Endodermal cell (in vitro differentiated cells): ENCODE data around the gene CORO2A. TPM values are rescaled to one million over a fixed set of nuclear protein-coding genes. Genes with fewer than 3 reads are reported as not detected.
"Not testable (repeated sequence)": the region's sequence is repeated elsewhere in the genome, so short reads cannot be mapped to it uniquely, and the experiment has no call there.

ENCODE experiments used
- DNase-seq: peaks from one replicate; pipeline ENCODE4 v3.0.0-alpha.2; 2017
- H3K27ac ChIP-seq: 2 replicates; pipeline ENCODE4 v1.5.1; 2013; ENCODE audit warnings: mild to moderate bottlenecking, low read depth, low read length, moderate library complexity
- H3K27me3 ChIP-seq: 2 replicates; pipeline ENCODE4 v1.6.1; 2013; ENCODE audit warnings: mild to moderate bottlenecking, low read length, moderate library complexity; ENCODE audit not compliant: insufficient read depth, control insufficient read depth, poor library complexity, severe bottlenecking
- H3K36me3 ChIP-seq: 2 replicates; pipeline ENCODE4 v1.7.0; 2013; ENCODE audit warnings: mild to moderate bottlenecking, low read length, moderate library complexity; ENCODE audit not compliant: control insufficient read depth, insufficient read depth
- H3K4me1 ChIP-seq: one replicate; pipeline ENCODE4 v1.7.0; 2013; ENCODE audit warnings: low read length; ENCODE audit not compliant: control insufficient read depth, insufficient read depth
- H3K4me3 ChIP-seq: 2 replicates; pipeline ENCODE4 v1.5.1; 2013; ENCODE audit warnings: mild to moderate bottlenecking, low read length, moderate library complexity
- H3K9ac ChIP-seq: 2 replicates; pipeline ENCODE4 v1.6.1; 2013; ENCODE audit warnings: mild to moderate bottlenecking, low read length, moderate library complexity; ENCODE audit not compliant: poor library complexity, severe bottlenecking; ENCODE audit errors: extremely low read depth
- H3K9me3 ChIP-seq: 2 replicates; pipeline ENCODE4 v1.6.1; 2013; ENCODE audit warnings: mild to moderate bottlenecking, low read length, moderate library complexity; ENCODE audit not compliant: control insufficient read depth
- H3K27ac Mint-ChIP-seq: 2 replicates; pipeline ENCODE4 v1.8.0; 2020; ENCODE audit warnings: mixed read lengths
- H3K27me3 Mint-ChIP-seq: 2 replicates; pipeline ENCODE4 v1.8.0; 2021; ENCODE audit warnings: mild to moderate bottlenecking, mixed read lengths; ENCODE audit not compliant: insufficient read depth
- H3K36me3 Mint-ChIP-seq: 2 replicates; pipeline ENCODE4 v1.8.0; 2020; ENCODE audit warnings: low read depth, mixed read lengths
- H3K4me1 Mint-ChIP-seq: 2 replicates; pipeline ENCODE4 v1.8.0; 2020; ENCODE audit warnings: mixed read lengths
- H3K4me3 Mint-ChIP-seq: 2 replicates; pipeline ENCODE4 v1.8.0; 2020; ENCODE audit warnings: mild to moderate bottlenecking, moderate library complexity, mixed read lengths
- H3K9me3 Mint-ChIP-seq: 2 replicates; pipeline ENCODE4 v1.8.0; 2020; ENCODE audit warnings: mild to moderate bottlenecking, mixed read lengths
- WGBS, 2 experiments: methylation state at CpG; one replicate each; pipeline versions ENCODE4 v1.1.5 to v1.1.7; 2013; ENCODE audit warnings: missing lambda C conversion rate in 2 of 2, mixed read lengths in 1 of 2; ENCODE audit not compliant: insufficient coverage in 1 of 2, insufficient read length in 1 of 2; 5-methylcytosine and 5-hydroxymethylcytosine counted together
- total RNA-seq, 2 donors: library from RNA; stranded (reverse); fragmentation: NEBNext Ultra II Directional in 1 of 2; extraction: Animal tissue kit (Norgen Biotek cat#: 25700) in 1 of 2; gene quantifications; 2 replicates in 1 of 2; 3 replicates in 1 of 2; pipeline ENCODE4 v1.2.1, GENCODE V29; 2021
- TF ChIP-seq, protein P1 (sequence below): fragments of 200-600 bp; sonication (generic); conservative IDR thresholded peaks from 2 replicates; pipeline ENCODE4 v1.5.0; 2021; ENCODE audit warnings: antibody characterized with exemption, mild to moderate bottlenecking

Gene CORO2A
- total RNA-seq, 2 donors from 2014 or later = 21.0 to 22.8 TPM

DNA sequence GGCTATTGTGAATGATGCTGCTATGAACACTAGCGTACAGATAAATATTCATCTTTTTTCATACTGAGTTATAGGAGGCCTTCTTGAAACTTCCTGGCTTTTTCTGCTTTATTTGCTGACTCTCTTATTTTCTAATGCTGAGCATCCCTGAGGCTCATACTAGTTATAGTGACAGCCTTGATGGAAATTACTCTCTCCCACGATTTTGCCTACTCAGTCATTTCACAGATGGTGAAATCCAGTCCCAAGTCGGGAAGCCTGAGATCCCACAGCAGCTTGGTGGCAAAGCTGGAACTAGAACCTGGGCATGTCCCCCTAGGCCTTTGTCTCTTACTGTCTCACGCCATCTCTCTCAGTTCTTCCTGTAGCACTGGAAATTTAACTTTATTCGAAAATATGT is 113.5 kb downstream of the CORO2A start:
- 83 to 90% methylated on average over 3 to 4 of the region's 5 CpGs for WGBS, 2 experiments
- Histone ChIP-seq H3K27me3 (no peaks in the 10 kb centered on the region), H3K9ac (no peak overlapping the region), H3K9me3 (no peaks in the 10 kb centered on the region), H3K4me1 (no peaks in the 10 kb centered on the region), H3K4me3 (no peak overlapping the region), H3K36me3 (peaks cover 56% of the 10 kb centered on the region), H3K27ac (no peak overlapping the region)
- no peaks in the 10 kb centered on the region for H3K9me3 Mint-ChIP-seq
- H3K4me1 Mint-ChIP-seq = peaks cover 3% of the 10 kb centered on the region
- TF ChIP-seq, protein P1, sequence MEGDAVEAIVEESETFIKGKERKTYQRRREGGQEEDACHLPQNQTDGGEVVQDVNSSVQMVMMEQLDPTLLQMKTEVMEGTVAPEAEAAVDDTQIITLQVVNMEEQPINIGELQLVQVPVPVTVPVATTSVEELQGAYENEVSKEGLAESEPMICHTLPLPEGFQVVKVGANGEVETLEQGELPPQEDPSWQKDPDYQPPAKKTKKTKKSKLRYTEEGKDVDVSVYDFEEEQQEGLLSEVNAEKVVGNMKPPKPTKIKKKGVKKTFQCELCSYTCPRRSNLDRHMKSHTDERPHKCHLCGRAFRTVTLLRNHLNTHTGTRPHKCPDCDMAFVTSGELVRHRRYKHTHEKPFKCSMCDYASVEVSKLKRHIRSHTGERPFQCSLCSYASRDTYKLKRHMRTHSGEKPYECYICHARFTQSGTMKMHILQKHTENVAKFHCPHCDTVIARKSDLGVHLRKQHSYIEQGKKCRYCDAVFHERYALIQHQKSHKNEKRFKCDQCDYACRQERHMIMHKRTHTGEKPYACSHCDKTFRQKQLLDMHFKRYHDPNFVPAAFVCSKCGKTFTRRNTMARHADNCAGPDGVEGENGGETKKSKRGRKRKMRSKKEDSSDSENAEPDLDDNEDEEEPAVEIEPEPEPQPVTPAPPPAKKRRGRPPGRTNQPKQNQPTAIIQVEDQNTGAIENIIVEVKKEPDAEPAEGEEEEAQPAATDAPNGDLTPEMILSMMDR = no peak
- no peaks in the 10 kb centered on the region for H3K27me3 Mint-ChIP-seq
- H3K27ac Mint-ChIP-seq = no peak overlapping the region
- peaks cover 38% of the 10 kb centered on the region for H3K36me3 Mint-ChIP-seq
- no peak overlapping the region for H3K4me3 Mint-ChIP-seq
- DNase-seq = no peak

DNA sequence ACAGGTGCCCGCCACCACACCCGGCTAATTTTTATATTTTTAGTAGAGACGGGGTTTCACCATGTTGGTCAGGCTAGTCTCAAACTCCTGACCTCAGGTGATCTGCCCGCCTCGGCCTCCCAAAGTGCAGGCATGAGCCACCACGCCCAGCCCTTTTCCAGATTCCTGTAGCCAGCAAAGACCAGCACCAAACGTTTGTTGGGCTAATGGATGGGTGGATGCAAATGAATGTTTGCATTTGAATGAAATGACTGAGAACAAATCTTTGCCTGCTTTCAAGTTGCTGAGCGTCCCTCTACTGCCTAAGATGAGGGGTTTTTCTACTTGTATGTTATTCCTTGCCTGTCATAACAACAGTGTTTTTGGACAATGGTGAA is 115.9 kb downstream of the CORO2A start:
- not testable (repeated sequence) for H3K27ac Mint-ChIP-seq, H3K9me3 Mint-ChIP-seq, H3K27me3 ChIP-seq, H3K9ac ChIP-seq, H3K4me1 Mint-ChIP-seq, DNase-seq, H3K4me3 ChIP-seq, H3K27ac ChIP-seq, H3K4me1 ChIP-seq, H3K9me3 ChIP-seq, H3K4me3 Mint-ChIP-seq, H3K27me3 Mint-ChIP-seq
- H3K36me3 ChIP-seq = peaks cover 34% of the 10 kb centered on the region
- 79 to 89% methylated on average over 4 to 8 of the region's 8 CpGs for WGBS, 2 experiments
- H3K36me3 Mint-ChIP-seq = peaks cover 20% of the 10 kb centered on the region

DNA sequence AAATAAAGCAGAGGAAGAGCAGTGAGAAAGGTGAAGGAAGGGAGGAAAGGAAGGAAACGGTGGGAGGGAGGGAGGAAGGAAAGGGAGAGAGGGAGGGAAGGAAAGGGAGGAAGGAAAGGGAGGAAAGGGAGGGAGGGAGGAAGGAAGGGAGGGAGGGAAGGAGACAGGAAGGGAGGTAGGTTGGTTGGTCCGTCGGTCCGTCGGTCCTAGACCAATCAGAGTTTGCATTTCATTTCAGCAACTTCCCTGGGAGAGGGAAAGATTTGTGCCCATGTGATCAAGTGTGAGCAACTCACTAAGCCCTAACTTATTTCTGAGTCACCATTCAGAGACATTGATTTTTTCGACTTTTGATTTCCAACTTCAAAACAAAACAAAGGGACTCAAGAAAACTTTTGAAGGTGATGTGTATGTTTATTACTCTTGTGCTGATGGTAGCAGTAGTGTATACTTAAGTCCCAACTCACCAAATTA is 117.1 kb downstream of the CORO2A start:
- Histone ChIP-seq H3K9me3 (no peaks in the 10 kb centered on the region), H3K4me3 (no peak overlapping the region), H3K27me3 (no peaks in the 10 kb centered on the region), H3K36me3 (peaks cover 24% of the 10 kb centered on the region), H3K4me1 (no peaks in the 10 kb centered on the region), H3K27ac (no peak overlapping the region), H3K9ac (no peak overlapping the region)
- Mint-ChIP-seq H3K9me3 (no peaks in the 10 kb centered on the region), H3K4me1 (peaks cover 3% of the 10 kb centered on the region), H3K27me3 (no peaks in the 10 kb centered on the region), H3K36me3 (peaks cover 22% of the 10 kb centered on the region), H3K27ac (no peak overlapping the region), H3K4me3 (no peak overlapping the region)
- no peak for DNase-seq
- TF ChIP-seq, protein P1 = no peak
- 89 to 92% methylated on average over 5 to 6 of the region's 6 CpGs for WGBS, 2 experiments
